ENCODE results near the gene TAL1. TPM values are rescaled to one million over a fixed set of nuclear protein-coding genes. Genes with fewer than 3 reads are reported as not detected.

The TAL1 gene
- total RNA-seq, 1 donor: not detected

DNA sequence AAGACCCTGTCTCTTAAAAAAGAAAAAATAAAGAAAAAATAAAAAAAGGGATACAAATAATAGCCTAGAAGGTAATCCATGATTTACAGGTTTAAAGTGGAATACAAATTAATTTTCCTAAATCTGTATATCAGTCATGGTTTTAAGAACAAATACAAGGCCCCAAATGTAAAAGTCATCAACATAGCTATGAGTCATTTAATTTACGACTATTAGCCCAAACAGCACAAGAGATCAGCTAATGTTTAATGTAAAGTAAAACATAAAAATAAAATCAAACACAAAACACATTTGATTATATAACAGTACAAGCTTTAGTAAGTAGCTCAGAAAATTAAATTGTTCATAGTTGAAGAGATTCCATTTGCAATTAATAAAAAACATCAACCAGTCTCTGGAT is 20.3 kb upstream of the TAL1 start:
- TF ChIP-seq CTCF (IDR thresholded peaks at IDR 0.05; ENCODE audit: insufficient read depth, low read depth, low read length): no peak
- DNase-seq (ENCODE audit: low read depth): peak; percentile 14
- no peak overlapping the region for H3K4me3 ChIP-seq (ENCODE audit: low read depth, low read length)

DNA sequence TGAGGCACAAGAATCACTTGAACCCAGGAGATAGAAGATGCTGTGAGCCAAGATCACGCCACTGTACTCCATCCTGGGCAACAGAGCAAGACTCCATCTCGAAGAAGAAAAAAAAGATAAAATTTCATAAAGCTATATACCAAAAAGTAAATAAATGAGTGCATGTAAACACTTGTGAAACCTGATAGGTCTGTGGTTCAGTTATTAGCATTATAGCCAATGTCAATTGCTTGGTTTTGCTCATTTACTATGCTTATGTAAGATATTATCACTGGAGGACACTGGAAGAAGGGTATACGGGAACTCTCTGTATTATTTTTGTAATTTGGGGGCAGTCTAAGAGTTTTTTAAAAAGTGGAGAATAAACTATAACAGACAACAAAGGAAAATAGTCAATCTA is 17.7 kb upstream of the TAL1 start:
- no peak for TF ChIP-seq CTCF (IDR thresholded peaks at IDR 0.05; ENCODE audit: insufficient read depth, low read depth, low read length)
- DNase-seq (ENCODE audit: low read depth): no peak
- no peak overlapping the region for H3K4me3 ChIP-seq (ENCODE audit: low read depth, low read length)

DNA sequence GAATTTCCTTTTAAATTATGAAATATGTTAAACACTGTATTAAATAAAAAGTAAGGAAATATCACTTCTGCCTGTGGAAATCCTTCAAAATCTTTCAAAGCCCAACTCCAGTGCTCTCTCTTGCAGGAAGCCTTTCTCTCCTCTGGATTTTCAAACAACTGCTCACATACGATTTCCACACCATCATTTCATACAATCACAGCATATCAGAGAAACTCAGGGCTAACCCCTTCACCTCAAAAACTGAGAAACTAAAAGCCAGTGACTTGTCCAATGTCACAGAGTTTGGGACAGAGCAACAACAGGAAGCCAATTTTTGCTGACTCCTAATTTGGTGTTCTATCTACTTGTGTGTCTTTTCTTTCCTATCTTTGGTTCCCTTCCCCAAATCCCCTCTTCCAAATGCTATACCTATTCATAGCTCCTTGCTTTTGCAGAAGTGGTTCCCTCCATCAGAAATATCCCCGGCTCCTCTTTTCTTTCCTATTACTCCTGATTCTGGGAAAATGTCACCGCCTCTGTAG is 12.4 kb upstream of the TAL1 start:
- no peak for TF ChIP-seq CTCF (IDR thresholded peaks at IDR 0.05; ENCODE audit: insufficient read depth, low read depth, low read length)
- no peak overlapping the region for H3K4me3 ChIP-seq (ENCODE audit: low read depth, low read length)

DNA sequence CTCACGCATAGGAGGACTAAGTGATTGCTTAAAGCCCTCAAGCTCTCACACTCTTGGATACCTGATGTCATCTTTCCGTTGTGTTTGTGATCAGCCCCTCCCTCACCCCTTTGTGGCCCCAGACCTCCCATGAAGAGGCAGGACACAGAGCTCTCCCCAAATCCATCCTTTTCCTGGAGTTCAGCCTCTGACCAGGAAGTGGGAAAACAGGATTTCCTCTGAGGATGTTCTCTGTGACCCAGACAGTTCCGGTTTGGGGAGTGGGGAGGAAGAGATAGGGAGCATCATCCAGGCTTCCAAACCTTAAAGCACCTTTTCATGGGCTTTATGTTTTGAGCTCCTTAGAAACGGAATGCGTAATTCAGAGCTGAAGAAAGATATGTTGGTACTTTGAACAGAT is 11.9 kb upstream of the TAL1 start:
- no peak for TF ChIP-seq CTCF (IDR thresholded peaks at IDR 0.05; ENCODE audit: insufficient read depth, low read depth, low read length)
- DNase-seq (ENCODE audit: low read depth): no peak
- no peak overlapping the region for H3K4me3 ChIP-seq (ENCODE audit: low read depth, low read length)

More for the DNA sequence above, 12.4 kb upstream of the TAL1 start:
- no peak for DNase-seq (ENCODE audit: low read depth)

DNA sequence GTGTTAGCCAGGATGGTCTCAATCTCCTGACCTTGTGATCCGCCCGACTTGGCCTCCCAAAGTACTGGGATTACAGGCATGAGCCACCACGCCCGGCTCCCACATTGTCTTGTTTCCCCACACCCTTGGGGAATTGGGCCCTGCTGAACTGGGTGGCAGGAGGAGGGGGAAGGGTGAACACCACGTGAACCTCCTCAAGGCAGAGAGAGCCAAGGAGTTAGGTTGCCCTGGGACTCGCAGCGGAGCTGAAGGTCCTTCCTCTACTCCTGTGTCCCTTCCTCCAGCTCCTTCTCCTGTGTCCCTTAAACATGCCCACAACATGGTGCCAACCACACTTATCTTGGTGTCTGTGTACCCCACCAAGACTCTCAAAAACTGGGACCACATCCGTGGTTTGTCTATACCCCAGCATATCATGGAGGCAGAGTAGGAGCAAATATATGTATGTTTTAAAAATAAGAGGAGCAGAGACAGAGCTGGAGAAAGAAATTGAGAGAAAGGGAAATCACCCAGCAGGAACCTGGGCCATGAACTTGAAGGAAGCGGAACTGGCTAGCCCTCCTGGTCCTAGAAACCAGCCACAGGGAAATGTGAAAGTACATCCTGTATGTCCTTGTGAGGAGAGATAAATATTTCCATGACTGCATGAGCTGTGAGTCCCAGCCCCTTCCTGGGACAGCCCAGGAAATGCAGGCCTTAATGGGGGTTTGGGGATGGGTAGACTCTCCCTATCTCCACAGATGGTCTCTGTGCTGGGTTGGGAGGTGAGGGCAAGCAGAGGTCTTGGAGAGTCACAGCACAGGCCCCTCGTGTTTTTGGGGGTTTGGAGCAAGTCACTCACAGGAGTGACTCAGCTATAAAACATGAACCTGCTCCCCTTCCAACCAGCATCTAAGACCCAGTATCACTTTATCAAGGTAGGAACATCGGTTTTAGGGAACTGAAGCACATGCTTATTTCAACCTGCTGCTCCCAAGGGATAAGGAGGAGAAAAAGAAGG is 9.4 kb upstream of the TAL1 start:
- DNase-seq (ENCODE audit: low read depth): no peak
- no peak overlapping the region for H3K4me3 ChIP-seq (ENCODE audit: low read depth, low read length)
- no peak for TF ChIP-seq CTCF (IDR thresholded peaks at IDR 0.05; ENCODE audit: insufficient read depth, low read depth, low read length)

GRCh38 chr1:47238935-47239592 is 7.0 kb upstream of the TAL1 start:
- DNase-seq (ENCODE audit: low read depth): no peak
- TF ChIP-seq CTCF (IDR thresholded peaks at IDR 0.05; ENCODE audit: insufficient read depth, low read depth, low read length): no peak
- H3K4me3 ChIP-seq (ENCODE audit: low read depth, low read length): no peak overlapping the region
